GM12801 (cell line): ENCODE data around the gene THAP7.

ENCODE experiments used
- TF ChIP-seq, protein P1 (sequence below): IDR thresholded peaks from one replicate; pipeline ENCODE4 v1.5.1; 2011; ENCODE audit warnings: control low read depth; ENCODE audit not compliant: insufficient read length; ENCODE audit errors: extremely low read depth

THAP7 gene

DNA sequence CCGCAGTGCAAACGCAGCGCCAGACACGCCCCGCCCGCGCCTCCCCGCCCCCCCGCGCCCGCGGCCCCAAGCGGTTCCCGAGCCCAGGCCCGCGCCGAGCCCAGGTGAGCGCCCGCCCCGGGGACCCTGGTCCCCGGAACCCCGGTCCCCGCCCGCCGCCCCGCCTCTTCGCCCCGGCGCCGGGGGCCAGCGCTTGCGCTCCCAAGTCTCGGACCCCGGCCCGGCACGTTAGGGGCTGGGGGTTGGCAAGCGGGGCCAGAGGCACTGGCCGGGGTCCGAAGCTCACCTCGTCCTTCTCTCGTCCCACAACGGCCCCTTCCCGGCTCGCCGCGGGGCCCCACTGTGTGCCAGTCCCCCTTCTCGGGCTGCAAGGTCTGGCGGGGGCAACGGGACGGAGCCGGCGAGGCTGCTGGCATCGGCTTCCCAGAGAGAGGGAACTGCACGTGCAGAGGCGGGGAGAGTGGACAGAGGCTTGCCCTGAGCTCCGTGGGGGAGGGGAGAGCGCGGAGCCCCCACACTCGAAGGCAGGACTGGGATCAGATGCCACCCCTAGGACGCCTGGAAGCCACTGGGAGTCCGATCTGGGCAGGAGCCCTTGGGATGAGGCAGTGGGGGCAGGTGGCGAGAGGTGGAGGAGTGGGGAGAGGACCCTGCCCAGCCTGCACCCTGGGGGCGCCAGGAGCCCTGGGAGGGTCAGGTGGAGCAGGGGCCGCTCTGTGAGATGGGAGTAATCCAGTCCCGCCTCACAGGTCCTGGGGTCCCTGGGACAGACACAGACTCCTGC, 36.6 kb downstream of the THAP7 start:
- TF ChIP-seq, protein P1, sequence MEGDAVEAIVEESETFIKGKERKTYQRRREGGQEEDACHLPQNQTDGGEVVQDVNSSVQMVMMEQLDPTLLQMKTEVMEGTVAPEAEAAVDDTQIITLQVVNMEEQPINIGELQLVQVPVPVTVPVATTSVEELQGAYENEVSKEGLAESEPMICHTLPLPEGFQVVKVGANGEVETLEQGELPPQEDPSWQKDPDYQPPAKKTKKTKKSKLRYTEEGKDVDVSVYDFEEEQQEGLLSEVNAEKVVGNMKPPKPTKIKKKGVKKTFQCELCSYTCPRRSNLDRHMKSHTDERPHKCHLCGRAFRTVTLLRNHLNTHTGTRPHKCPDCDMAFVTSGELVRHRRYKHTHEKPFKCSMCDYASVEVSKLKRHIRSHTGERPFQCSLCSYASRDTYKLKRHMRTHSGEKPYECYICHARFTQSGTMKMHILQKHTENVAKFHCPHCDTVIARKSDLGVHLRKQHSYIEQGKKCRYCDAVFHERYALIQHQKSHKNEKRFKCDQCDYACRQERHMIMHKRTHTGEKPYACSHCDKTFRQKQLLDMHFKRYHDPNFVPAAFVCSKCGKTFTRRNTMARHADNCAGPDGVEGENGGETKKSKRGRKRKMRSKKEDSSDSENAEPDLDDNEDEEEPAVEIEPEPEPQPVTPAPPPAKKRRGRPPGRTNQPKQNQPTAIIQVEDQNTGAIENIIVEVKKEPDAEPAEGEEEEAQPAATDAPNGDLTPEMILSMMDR, result no peak

DNA sequence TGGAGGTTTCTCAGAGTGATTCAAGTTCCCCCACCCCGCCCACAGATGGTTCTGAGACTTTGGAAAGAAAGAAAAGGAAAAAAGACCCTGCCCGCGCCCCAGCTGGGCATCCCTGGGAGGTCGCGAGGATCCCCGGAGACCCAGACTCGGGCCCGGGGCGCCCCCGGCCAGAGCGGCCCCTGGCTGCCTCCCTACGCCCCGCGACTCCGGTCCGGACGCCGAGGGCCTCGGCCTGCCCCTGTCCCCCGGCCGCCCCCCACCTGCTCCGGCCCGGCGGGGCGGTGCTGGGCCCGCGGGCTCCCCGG, 37.2 kb downstream of the THAP7 start:
- TF ChIP-seq, protein P1, result no peak

DNA sequence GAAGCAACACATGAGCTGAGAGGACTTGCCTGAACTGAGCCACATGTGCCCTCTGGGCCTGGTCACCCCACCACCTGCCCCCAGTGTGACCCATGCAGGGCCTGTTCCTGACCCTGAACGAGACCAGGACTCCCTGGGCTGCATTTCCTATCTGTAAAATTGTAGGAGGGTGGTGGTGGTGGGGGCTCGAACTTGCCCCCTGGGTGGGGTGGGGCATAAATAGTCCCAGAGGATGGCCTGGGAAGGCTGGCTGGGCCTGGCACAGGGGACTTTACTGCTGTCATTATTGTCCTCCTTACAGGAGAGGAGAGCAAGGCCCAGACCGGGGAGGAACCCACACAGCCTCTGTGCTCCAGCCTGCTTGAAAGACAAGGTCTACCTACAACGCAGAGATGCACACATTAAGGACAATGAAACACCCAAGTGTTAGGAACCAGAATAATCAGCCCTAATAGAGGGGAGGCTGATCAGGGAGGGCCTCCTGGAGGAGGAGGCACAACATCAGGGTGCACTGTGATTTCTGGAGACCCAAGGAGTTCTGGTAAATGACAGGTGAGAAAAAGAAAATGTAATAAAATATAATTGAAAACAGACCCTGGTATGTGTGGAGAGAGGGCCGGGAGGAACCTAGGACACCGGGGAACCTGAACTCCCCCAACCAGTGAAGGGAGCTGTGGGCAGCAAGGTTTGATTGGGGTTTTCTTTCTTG, 37.7 kb downstream of the THAP7 start:
- TF ChIP-seq, protein P1, result no peak

DNA sequence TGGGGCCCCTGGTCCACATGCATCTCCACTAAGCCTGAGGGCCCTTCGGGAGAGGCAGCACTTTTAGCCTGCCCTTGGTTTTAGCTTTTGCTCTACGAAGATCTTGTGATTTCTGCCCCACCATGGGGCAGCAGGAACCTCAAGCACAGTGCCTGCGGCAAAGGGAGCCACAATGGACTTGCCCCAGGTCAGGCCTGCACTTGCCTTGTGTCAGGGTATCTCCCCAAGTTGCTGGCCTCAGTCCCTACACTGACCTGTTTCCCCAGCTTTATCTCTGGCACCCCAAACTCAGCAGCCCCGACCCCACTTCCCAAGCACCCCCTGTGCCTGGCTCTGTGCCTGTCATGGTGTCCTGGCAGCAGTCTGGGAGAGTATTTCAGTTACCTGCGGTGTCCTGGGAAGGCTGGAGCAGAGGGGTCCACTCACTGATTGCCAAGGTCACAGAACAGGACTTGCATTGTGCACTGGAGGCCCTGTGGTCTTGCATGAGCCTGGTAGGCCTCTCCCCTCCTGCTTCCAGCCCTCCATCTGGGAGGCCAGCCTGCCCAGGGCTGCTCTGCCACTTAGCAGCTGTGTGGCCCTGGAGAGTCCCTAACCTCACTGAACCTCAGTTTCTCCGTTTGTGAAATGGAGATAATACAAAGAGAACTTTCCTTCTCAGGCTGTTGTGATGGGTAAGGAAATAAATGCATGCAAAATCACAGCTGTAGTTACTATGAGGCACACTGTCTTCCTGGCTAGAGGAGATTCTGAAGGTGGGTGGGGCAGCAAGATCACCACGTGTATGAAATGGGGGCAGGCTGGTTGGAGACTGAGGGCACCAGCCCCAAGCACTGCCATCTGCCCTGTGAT, 38.5 kb downstream of the THAP7 start:
- TF ChIP-seq, protein P1, result no peak

- TF ChIP-seq, protein P1, result no peak
Measured at GRCh38 chr22:20962491-20962945, 39.4 kb downstream of the THAP7 start.

DNA sequence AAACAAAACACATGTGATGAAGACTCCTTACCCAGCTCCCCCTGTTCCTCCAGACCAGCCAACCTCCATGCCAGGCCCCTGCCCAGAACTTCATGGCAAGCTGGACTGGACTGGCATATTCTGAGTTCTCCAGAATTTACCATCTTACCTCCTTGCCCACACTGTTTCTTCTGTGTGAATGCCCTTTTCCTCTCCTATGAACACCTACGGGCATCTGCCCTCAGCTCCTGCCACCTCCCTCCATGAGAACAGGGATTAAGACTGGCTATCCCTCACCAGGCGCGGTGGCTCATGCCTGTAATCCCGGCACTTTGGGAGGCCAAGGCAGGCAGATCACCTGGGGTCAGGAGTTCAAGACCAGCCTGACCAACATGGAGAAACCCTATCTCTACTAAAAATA, 41.3 kb downstream of the THAP7 start:
- TF ChIP-seq, protein P1, result no peak
